ENCODE results near the gene ASXL1. TPM values are rescaled to one million over a fixed set of nuclear protein-coding genes. Genes with fewer than 3 reads are reported as not detected.

ASXL1 gene
- total and polyA plus RNA-seq, 2 donors (not counting 1 experiment from before 2014, with no cell fraction given): 93.0 to 180 TPM

- H3K79me2 ChIP-seq (ENCODE audit: control insufficient read depth, insufficient read depth, low read length): peaks cover 92% of the 10 kb centered on the region
- no peak for ATAC-seq (ENCODE audit: low read depth)
- no peak overlapping the region for H3K4me2 ChIP-seq (replicated peaks; ENCODE audit: low read depth, low read length, poor library complexity, severe bottlenecking)
- Mint-ChIP-seq H3K4me3 (peak overlapping the region; percentile 24), H3K27me3 (no peaks in the 10 kb centered on the region), H3K4me1 (peaks cover 70% of the 10 kb centered on the region), H3K27ac (peak overlapping the region; percentile 69), H3K9me3 (ENCODE audit: insufficient read depth) (no peaks in the 10 kb centered on the region)
- H3K36me3 ChIP-seq (replicated peaks in 1 of 2; ENCODE audit: control extremely low read depth in 1 of 2, control insufficient read depth in 1 of 2, extremely low read depth in 1 of 2, insufficient read depth in 2 of 2, low read length in 1 of 2): peaks cover 1 to 15% of the 10 kb centered on the region in 2 experiments
- H3K9me3 ChIP-seq (ENCODE audit: control extremely low read depth in 1 of 3, control insufficient read depth in 2 of 3, insufficient read depth in 1 of 3, low read length in 2 of 3): no peaks in the 10 kb centered on the region
- DNase-seq: no peak
- H4K20me1 ChIP-seq (ENCODE audit: control insufficient read depth, insufficient read depth, low read length, poor library complexity, severe bottlenecking): peaks cover 63% of the 10 kb centered on the region
- WGBS (ENCODE audit: insufficient coverage): 85% methylated on average over 2 of the region's 2 CpGs
- ChIA-PET CTCF (interaction anchor here (0.7 kb wide), 1 partner anchor 463 kb away, joined by 3 read pairs; no protein-coding TSS in a partner anchor), POLR2A (no interaction called here)
- H3K4me1 ChIP-seq (ENCODE audit: control insufficient read depth in 2 of 2, insufficient read depth in 2 of 2, low read length in 2 of 2): peaks cover 55 to 66% of the 10 kb centered on the region in 2 donors
- H3K9ac ChIP-seq (ENCODE audit: low read length): no peak overlapping the region
- TF ChIP-seq EZH2 (IDR thresholded peaks at IDR 0.05; ENCODE audit: borderline replicate concordance, insufficient read depth, low read depth, low read length, poor library complexity, severe bottlenecking): no peak
- TF ChIP-seq, protein P1, sequence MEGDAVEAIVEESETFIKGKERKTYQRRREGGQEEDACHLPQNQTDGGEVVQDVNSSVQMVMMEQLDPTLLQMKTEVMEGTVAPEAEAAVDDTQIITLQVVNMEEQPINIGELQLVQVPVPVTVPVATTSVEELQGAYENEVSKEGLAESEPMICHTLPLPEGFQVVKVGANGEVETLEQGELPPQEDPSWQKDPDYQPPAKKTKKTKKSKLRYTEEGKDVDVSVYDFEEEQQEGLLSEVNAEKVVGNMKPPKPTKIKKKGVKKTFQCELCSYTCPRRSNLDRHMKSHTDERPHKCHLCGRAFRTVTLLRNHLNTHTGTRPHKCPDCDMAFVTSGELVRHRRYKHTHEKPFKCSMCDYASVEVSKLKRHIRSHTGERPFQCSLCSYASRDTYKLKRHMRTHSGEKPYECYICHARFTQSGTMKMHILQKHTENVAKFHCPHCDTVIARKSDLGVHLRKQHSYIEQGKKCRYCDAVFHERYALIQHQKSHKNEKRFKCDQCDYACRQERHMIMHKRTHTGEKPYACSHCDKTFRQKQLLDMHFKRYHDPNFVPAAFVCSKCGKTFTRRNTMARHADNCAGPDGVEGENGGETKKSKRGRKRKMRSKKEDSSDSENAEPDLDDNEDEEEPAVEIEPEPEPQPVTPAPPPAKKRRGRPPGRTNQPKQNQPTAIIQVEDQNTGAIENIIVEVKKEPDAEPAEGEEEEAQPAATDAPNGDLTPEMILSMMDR (IDR thresholded peaks at IDR 0.05): no peak
- no peak overlapping the region for H3K4me3 ChIP-seq (ENCODE audit: control extremely low read depth in 1 of 5, extremely low read depth in 1 of 5, insufficient read depth in 1 of 5, low read depth in 2 of 5, low read length in 4 of 5)
- intact Hi-C loops (cut with micrococcal nuclease): loop anchor here (5.0 kb wide), 1 partner anchor 46 kb away; no protein-coding TSS in a partner anchor
- peak overlapping the region; percentile 8 to 21 for H3K27ac ChIP-seq (ENCODE audit: low read length in 2 of 2)
- no peaks in the 10 kb centered on the region for H3K27me3 ChIP-seq (replicated peaks in 1 of 4; ENCODE audit: control extremely low read depth in 1 of 4, control insufficient read depth in 3 of 4, insufficient read depth in 4 of 4, low read length in 3 of 4)
- H2AFZ ChIP-seq (ENCODE audit: insufficient read depth, low read depth, low read length, poor library complexity, severe bottlenecking): no peak overlapping the region
These were observed 8.2 kb downstream of the ASXL1 start for GRCh38 chr20:32366380-32366779.

DNA sequence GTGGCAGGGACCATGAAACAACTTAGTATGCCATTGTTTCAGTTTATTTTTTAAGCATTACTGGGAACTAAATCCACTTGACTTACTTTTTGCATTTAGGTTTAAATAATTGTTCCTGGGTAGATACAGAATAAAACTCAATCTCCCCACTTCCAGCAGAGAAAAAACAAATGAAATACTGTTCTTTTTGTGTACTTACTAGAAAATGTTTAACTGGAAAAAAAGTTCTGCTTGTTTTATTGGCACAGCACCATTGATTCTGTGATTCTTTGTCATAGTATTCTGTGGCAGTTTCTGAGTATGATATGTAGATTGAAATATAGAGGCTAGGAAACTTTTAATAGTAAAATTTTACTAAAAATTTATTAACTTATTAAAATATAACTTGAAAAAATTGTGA is 10.2 kb downstream of the ASXL1 start:
- H3K9me3 Mint-ChIP-seq (ENCODE audit: insufficient read depth): no peaks in the 10 kb centered on the region
- Histone ChIP-seq H3K36me3 (replicated peaks in 1 of 2; ENCODE audit: control extremely low read depth in 1 of 2, control insufficient read depth in 1 of 2, extremely low read depth in 1 of 2, insufficient read depth in 2 of 2, low read length in 1 of 2) (peaks cover 1 to 27% of the 10 kb centered on the region in 2 experiments), H3K4me3 (ENCODE audit: control extremely low read depth in 1 of 5, extremely low read depth in 1 of 5, insufficient read depth in 1 of 5, low read depth in 2 of 5, low read length in 4 of 5) (no peak overlapping the region), H3K27me3 (replicated peaks in 1 of 4; ENCODE audit: control extremely low read depth in 1 of 4, control insufficient read depth in 3 of 4, insufficient read depth in 4 of 4, low read length in 3 of 4) (no peaks in the 10 kb centered on the region), H3K4me2 (replicated peaks; ENCODE audit: low read depth, low read length, poor library complexity, severe bottlenecking) (peak overlapping the region; percentile 33), H3K9me3 (ENCODE audit: control extremely low read depth in 1 of 3, control insufficient read depth in 2 of 3, insufficient read depth in 1 of 3, low read length in 2 of 3) (no peaks in the 10 kb centered on the region), H3K4me1 (ENCODE audit: control insufficient read depth in 2 of 2, insufficient read depth in 2 of 2, low read length in 2 of 2) (peaks cover 48 to 52% of the 10 kb centered on the region in 2 donors), H3K27ac (ENCODE audit: low read length in 2 of 2) (no peak overlapping the region), H4K20me1 (ENCODE audit: control insufficient read depth, insufficient read depth, low read length, poor library complexity, severe bottlenecking) (peaks cover 50% of the 10 kb centered on the region), H2AFZ (ENCODE audit: insufficient read depth, low read depth, low read length, poor library complexity, severe bottlenecking) (no peak overlapping the region), H3K9ac (ENCODE audit: low read length) (no peak overlapping the region), H3K79me2 (ENCODE audit: control insufficient read depth, insufficient read depth, low read length) (peaks cover 90% of the 10 kb centered on the region)
- H3K4me1 Mint-ChIP-seq: peaks cover 52% of the 10 kb centered on the region
- DNase-seq (no peak), ATAC-seq (ENCODE audit: low read depth) (no peak)
- intact Hi-C loops (cut with micrococcal nuclease): loop anchor here (5.0 kb wide), 1 partner anchor 44 kb away; no protein-coding TSS in a partner anchor
- peak overlapping the region; percentile 38 for H3K27ac Mint-ChIP-seq
- H3K27me3 Mint-ChIP-seq: no peaks in the 10 kb centered on the region
- ChIA-PET POLR2A (interaction anchor here (0.6 kb wide), 1 partner anchor 60 kb away, joined by 4 read pairs; no protein-coding TSS in a partner anchor), CTCF (no interaction called here)
- H3K4me3 Mint-ChIP-seq: peak overlapping the region; percentile 51
- TF ChIP-seq EZH2 (IDR thresholded peaks at IDR 0.05; ENCODE audit: borderline replicate concordance, insufficient read depth, low read depth, low read length, poor library complexity, severe bottlenecking): no peak
- TF ChIP-seq, protein P1 (IDR thresholded peaks at IDR 0.05): no peak
